ENCODE results near the gene SLC23A2.

Gene SLC23A2

DNA sequence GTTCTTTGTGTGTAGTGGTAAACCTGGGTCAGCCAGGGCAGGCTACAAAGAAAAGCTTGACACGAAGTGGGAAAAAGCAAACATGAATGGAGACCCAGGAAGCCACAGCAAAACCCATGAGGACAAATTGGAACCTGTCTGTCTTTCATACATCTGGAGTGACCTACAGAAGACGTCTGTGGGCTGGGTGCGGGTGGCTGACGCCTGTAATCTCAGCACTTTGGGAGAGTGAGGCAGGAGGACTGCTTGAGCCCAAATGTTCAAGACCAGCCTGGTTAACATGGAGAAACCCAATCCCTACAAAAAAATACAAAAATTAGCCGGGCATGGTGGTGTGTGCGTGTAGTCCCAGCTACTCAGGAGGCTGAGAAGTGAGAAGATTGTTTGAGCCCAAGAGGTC is 164.8 kb downstream of the SLC23A2 start:
- DNase-seq = no peak

DNA sequence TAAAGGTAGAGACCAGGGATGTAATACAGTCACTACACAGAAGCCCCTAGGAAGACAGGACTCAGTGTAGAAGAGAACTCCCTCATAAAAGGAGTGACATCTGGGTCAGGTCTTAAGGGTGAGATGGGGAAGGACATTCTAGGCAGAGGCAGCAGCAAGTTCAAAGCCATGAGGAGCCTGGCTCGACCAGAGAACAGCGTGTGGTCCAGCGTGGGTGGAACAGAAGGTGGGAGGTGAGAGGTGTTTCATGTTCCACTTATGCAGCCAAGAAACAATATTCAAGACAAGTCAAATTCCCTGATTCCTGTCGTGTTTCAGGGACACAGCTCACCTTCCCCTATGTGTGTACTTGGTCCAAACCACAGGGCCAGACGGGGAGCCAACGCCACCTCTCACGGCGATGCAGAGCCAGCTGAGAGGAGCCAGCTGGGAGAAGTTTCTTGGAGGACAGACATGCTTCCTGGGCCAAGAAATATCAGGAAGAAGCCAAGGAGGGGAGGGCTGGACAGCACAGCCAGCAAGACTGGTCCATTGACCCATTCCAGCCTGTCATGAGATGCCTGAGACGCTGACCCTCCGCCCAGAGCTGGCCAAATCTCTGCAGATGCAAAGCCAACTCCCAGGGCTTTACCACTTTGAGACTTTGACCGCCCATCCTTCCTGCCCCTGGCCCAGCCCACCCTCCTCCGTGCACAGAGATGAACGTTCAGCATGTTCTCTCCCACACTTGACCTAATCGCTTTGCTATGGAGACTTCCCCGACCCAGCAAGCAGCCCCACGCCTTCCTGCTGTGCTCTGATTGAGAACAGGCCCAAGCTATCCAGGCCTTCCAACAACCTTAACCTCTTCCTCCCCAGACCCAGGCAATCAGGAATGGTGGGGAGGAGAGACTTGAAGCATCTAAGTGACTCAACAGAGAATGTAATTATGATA is 165.8 kb downstream of the SLC23A2 start:
- no peak for DNase-seq

DNA sequence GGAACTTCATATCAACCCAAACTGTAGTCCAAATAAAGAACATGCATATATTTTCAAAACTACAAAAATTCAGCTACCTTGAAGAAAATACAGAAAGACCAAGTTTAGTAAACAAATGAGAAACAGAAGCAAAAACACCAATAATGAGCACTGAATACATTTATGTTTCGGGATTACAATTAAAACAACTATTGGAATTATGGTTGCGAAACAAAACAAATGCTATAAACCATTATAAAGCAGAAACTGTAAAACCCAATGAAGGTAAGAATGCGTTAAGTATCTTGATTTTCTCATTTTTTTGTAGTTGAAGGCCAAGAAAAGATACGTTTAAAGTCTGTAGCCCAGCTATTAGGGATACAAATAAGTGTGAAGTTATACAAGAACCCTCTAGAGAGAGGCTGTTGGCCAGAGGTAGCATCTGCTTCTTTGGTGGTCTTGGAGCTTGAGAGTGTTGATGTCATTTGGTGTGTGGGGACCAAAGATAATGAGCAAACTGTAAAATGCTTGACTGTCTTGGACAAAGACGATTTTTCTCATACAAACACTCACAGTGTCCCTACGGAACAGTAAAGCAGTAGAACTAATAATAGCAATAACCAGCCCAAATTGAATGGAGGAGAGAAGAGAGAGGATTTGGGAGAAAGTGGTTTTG is 168.1 kb downstream of the SLC23A2 start:
- DNase-seq = no peak

DNA sequence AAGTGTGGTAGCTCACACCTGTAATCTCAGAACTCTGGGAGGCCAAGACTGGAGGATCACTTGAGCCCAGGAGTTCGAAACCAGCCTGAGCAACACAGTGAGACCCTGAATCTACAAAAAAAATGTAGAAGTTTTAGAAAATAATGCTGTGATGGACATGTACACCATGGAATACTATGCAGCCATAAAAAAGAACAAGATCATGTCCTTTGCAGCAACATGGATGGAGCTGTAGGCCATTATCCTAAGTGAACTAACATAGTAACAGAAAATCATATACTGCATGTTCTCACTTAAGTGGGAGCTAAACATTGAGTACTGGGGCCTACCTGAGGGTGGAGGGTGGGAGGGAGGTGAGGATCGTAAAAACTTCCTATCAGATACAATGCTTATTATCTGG is 168.8 kb downstream of the SLC23A2 start:
- no peak for DNase-seq

DNA sequence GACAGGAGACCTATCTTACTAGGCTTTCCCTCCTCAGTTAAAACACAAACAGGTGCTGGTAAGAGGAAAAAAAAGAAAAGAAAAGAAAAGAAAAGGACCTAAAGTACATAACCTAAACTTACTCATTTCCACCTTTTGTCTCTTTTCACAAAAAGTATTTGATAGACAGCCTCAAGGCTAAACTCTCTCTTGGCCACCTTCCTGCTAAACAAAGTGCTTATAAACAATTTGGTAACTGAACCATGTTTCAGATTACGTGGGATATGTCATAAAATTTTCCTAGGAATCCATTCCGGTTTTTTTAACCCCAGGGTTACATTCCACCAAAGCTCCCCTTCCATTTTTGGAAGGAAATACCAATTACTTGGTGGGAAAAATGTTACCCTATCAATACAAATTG is 170.6 kb downstream of the SLC23A2 start:
- DNase-seq = no peak

DNA sequence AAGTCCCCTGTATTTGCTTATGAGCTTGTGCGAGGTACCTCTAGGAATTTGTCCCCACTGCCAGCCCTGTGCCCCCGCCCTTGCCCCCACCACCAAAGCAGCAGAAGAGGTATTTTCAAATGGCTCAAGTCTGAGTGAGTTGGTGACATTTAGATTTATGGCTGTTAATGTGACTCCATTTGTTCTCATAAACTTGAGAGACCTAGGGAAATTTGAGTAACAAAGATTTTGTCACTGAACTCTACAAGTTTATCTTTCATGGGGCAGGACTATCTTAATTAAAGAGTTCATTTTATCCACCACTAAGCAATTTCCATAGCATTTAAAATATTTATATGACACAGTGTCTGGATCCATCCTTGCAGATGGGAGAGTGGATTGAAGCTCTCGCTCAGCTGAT is 171.1 kb downstream of the SLC23A2 start:
- DNase-seq = no peak

DNA sequence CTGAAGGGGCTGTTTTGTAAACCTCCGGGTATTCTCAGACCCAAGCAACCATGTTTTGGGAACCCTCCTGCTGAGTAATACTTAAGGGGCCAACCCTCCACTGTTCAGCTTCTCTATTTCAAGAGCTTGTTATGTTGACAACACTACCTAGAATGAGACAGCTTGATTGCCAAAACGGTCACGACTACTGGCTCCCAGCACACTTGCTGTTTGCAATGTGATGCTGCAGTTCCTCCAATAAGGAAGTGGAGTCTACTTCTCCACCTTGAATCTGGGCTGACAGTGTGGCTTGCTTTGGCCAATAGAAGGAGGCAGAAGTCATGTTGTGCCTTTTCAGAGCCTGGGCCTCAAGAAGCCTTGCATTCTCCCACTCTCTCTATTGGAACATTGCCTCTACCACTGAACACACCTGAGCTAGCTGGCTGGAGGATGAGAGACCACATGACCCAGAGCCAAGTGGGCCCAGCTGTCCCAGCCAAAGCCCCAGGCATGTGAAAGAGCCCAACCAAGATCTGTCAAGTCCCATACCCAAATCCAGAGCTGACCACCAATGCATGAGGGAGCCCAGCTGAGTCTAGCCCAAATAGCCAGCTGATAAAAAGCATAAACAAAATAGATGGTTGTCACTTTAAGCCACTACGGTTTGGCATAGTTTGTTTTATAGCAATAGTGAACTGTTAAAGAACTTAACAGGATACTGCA is 171.6 kb downstream of the SLC23A2 start:
- DNase-seq = no peak

DNA sequence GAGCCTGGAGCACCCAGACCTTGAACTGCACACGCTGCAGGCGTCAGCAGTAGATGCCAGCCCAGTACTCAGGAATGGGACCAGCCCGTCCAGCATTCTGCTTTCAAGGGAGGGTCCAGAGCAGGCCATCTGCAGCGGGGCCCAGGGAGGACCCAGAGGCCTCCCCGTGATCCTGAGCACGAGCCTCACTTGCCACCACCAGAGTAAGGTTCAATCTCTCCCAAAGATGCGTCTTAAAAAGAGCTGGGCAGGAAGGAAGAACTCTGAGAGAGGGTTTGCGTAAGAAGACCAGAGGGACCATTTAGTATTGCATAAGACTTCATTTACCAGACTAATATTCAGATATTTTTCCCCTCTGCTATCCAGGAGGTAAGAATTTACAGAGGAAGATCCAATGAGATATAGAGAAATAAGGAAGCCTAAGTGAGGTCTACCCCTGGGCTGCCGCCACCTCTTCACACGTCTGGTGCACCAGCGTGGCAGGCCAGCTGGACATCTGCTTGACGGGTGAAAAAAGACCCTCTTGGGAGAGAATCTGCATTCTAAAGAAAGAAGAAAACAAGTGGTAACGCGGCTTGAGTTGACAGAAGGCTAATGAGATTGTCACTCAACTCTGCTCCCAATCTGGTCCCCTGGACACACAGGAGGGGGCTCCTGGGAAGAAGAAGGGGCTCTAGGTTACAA is 172.3 kb downstream of the SLC23A2 start:
- no peak for DNase-seq

DNA sequence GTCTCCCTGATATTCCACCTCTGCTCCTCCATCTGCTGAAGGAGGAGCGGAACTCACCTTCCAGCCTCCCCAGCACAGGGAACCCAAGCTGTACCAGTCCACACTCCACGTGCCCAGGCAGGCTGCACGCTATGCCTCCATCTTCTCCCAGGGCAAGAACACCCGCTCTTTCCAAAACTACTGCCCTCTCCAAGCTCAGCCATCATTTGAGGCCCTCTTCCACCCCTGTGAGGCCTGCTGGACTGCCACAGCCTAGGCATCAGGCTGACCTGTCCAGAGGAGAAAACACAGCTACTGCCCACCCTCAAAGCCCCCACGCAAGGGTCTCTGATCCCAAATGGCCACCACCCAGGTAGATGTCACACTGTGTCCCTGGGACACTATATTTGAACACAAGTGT is 179.7 kb downstream of the SLC23A2 start:
- DNase-seq = no peak

DNA sequence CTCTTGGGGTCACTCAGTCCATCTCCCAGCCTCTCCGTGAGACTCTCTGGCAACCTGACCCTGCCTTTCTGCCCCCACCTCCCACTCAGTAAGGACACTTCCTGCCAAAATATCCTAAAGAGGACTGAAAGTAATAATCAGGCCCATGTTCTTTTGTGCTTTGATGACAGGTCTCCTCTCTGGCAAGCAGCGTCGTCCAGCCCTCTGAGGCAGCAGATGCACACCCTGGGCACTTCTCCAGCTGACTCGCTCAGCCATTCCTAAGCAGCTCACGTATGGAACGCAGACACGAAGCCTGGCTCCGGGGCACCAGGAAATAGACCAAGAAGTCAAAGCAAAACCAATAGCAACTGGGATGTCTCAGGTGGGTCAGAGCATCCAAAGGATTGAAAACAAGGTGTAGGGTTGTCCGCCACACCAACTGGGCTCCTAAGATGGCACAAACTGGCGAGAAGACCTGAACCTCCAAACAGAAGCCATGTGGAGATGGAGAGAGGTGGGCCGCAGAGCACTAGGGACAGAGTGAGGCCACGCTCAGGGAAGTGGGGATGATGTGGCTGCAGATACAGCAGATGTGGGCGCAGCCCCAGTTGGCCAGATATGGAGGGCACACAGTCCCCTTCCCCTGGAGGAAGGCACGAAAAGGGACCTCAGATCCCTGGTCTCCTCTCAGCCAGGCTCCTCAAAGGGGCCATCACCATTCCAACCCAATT is 180.3 kb downstream of the SLC23A2 start:
- DNase-seq = no peak

DNA sequence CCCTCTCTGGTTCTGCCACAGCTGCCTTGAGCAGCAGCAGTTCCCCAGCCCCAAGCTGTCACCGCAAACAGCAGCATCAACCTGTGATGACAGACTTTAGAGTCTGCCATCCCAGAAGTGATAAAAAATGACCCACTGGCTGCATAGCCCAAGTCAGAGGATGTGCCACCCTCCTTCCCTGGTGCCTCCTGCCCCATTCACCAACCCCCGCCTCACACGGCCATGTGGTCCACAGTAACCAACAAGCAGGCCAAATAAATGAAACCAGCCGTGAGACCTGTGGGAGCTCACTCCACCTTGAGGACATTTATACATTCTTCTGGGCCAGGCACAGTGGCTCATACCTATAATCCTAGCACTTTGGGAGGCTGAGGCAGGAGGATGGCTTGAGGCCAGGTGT is 181.4 kb downstream of the SLC23A2 start:
- DNase-seq = no peak

DNA sequence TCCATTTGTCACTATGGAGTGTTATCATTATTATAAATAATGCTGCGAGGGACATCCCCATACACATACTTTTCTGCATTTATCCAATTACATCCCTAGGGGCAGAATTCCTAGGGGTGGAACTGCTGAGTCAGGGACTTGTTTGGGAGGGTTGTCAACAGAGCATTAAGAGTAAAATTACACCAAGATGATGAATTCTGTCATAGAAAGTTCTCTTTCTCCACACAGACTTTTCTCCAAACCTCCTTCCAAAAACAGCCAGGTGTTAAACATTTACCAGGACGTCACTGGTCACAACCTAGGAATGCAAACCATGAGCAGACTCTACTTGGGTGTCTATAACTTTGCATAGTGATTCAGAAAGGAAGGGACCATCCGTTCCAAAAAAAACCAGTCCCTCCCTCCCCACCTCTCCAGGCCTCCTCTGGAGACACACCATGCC is 184.1 kb downstream of the SLC23A2 start:
- DNase-seq = no peak

DNA sequence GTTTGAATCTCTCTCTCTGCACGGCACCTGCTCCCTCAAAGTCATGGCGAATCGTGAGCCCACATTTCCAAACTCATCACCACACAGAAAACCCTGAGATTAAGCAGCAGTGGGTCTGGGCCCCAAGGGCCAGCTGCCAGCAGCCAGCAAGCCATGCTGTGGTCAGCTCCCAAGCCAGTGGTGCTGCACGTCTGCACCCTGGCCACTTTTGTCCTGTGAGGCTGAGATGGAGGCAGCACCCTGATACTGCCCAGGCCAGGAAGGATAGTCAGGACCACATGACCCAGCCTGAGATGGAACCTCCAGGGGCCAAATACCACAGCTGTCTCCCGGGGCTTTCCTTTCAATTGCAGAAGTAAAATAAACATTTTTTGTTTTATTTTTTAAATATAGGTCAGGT is 185.7 kb downstream of the SLC23A2 start:
- no peak for DNase-seq

DNA sequence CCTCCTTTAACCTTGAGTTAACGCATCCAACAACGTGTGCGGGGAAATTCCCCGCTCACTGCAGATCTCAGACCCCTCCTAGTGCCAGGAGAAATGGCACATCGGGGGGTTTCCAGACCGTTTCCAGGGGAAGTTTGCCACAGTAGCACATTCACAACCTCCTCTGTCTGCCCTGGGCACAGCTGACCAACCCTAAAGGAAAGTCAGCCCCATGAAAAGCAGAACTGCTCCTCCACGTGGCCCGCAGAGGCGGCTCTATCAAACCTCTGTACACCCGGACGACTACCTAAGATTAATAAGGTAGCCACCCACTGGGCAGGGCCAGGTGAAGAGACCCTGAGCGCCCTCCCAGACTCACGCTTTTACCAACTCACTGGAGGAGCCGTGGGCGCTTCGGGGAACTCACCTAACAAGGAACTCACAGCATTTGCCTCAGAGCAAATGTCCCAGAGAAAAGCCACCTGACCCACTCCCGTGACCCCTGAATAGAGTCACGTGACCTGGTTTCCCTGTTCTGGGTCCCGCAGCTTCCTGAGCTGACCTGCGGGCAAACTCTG is 186.5 kb downstream of the SLC23A2 start:
- no peak for DNase-seq

DNA sequence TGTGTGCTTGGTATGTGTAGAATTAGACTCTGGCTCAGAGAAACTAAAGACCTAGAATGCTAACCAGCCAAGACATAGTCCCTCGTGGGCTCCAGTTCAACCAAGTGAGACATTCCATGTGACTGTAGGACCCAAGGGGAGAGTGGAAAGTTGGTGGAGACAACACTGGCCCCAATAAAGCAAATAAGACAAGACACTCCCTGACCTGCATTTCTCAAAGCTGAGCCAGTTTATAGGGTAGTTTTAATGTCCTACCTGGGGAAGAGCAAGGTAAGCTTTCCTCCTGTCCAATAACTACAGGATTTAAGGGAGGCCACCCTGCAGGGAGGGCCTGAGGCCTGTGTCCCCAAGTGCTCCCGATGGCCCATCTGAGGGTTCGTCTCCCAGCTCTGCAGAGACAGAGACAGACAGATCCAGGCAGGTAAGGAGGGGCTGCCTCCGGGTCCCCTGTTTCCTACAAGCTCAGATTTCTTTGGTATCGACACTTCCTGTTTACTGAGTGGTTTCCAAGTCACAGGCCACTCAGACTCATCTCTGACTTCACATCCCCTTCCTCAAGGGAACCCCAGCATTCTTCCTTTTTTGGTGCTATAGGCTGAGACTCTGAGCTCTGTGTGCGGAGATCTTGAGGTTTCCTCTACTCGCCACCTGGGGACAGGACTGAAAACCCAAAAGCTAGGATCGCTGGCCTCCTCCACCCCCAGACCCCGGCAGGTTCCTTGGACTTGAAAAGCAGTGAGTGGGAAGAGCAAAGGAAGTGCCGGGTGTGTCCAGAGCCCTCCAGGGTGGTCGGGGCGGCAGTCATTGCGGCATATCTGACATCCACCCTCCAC is 187.2 kb downstream of the SLC23A2 start:
- no peak for DNase-seq

DNA sequence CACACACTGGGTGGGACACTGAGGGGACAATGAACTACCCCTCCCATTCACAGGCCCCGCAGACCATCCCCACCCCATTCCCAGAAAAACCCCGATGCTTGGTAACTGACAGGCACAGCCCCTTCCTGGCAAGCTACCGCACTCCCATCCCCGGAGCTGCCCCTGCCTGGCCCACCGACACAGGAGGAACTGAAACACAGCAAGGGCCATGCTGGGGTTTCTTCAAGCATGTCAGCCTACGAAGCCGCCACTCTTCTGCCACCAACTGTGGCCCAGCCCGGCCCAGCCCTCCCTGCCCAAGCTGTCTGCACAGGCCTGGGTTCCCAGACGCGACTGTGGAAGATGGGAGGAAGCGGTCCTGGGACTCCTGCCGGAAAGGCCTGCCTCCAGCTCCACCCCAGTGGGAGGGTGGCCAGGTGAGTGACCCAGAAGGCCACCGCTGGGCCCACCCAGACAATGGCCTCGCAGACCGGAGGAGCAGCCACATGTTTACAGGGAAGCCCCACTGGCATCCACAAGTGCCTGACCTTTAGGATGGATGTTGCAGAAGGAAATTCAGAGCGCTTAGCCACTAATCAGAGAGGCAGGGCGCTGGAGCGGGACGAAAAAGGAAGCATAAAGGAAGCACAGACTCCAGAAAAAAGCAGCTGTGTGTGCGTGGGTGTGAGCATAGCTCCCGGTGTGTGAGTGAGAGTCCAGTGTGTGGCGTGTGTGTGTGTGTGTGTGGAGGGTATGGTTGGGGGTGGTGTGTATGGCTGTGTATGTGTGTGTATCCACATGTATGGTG is 188.0 kb downstream of the SLC23A2 start:
- DNase-seq = no peak

DNA sequence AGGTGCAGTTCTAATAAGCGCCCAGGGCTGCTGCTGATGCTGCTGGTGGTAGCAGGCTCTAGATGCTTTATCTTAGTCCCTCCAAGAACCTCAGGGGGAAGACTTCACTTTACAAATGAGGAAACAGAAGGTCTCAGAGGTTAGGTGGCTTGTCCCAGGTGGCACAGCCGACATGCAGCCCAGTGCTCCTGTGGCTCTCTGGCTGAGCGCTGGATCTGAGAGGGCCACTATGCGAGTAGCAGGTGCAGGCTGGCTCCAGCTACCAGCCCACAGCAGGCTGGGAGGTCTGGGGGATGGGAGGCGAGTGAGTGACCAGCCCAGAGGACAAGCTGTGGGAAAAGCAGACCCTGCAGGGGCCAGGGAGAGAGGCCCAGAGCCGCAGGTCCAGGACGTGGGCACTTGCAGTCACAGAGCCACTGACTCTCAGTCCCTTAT is 188.7 kb downstream of the SLC23A2 start:
- no peak for DNase-seq

DNA sequence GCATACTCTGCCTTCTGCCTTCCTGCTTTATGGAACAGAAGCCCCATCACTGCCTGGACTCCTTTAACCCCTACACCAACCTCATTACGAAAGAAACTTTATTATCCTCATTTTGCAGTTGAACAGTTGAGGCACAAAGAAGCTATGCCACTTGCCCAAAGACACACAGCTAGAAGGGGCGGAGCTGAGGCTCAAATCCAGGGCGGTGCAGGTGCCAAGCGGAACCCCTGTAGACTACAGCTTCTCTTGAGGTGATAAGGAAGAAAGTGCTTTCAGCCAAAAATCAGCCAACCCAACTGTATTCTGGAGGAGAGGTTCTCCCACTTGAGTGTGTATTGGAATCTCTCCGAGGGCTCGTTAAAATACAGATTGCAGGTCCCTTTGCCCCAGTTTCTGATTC is 189.1 kb downstream of the SLC23A2 start:
- DNase-seq = no peak

DNA sequence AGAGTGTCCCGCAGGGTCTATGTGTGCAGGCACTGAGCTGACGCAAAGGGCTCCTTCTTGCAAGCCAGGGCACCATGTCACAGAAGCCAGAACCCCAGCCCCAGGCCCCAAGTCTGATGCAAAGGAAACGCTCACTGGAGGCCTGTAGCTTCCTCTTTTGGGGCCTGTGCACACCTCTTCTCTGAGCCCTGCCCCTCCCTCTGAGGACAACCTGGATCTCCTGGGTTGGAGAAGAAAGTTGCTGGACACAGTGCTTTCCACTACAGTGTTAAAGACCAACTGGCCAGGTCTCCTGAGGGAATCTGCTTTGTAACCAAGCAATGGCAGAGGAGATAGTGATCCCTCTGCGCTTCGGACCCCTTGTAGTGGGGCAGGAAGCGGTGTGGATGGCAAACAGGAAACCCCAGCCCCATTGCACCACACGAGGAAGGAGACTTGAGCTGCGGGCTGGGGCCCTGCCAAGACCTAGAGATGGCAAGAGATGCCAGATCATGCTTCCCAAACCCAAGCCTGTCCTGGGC is 189.6 kb downstream of the SLC23A2 start:
- DNase-seq = no peak

DNA sequence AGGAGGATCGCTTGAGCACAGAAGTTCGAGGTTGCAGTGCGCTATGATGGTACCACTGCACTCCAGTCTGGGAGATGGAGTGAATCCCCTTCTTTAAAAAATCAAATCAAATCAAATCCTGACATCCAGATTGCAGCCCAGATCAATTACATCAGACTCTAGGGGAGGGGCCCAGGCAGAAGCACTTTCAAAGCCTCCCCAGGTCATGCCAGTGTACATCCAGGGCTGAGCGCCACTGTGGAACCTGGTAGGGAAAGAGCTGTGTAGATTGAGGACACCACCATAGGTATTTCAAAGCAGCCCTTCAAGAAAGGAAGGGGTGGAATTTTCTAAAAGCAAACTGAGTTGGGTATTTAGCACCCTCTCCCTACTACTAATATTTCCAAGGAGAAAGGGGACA is 190.1 kb downstream of the SLC23A2 start:
- DNase-seq = no peak
